HL-60/S4 (cell line): ENCODE results near the gene BCO2.
"Not testable (repeated sequence)": the region's sequence is repeated elsewhere in the genome, so short reads cannot be mapped to it uniquely, and the experiment has no call there.

Experiments used
- in situ Hi-C: fragments of 300-500 bp; cut with MboI; formaldehyde crosslinking; loops from 2 replicates; pipeline ENCODE4 v1.14.3; 2022; ENCODE audit warnings: low sequenced_read_pairs

The BCO2 gene, protein sequence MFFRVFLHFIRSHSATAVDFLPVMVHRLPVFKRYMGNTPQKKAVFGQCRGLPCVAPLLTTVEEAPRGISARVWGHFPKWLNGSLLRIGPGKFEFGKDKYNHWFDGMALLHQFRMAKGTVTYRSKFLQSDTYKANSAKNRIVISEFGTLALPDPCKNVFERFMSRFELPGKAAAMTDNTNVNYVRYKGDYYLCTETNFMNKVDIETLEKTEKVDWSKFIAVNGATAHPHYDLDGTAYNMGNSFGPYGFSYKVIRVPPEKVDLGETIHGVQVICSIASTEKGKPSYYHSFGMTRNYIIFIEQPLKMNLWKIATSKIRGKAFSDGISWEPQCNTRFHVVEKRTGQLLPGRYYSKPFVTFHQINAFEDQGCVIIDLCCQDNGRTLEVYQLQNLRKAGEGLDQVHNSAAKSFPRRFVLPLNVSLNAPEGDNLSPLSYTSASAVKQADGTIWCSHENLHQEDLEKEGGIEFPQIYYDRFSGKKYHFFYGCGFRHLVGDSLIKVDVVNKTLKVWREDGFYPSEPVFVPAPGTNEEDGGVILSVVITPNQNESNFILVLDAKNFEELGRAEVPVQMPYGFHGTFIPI

DNA sequence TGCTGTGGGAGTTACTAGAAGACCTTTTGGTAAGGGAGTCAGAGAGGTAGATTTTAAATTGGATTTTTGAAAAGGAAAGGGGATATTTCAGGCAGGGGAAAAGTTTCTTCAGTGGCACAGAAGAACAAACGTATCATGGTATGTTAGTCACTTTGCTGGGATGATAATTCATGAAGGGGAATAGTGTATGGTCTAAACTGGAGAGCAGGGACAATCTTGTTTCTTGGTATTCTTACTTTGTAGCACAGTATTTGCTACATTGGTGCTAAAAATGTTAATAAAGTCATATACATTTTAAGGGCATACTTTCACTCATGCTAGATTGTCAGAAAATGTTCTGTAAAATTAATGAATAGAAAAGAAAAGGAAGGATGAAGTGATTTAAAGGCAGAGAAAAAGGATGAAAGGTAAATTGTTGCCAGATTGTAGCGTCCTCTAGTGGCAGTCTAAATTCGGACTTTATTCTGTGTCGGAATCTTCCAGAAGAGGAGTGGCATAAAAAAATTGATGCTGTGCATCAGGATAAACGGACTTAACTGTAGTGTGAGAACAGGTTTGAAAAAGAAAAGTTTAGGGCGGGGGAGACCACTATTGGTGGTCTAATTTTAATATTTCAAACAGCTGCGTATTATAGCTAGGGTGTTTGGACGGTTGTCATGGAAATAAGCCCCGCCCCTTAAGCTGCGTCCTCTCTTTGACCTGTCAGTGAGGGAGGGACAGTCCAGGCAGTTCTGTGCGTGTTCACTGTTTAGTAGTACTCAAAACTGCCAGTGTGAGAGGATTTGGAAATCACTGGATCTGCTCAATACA is at the start of gene BCO2:
Gene BCO2 (plus strand): TSS at position 724 of the 810 bp plus-strand sequence. CDS start 90 bp downstream, outside the sequence.
- in situ Hi-C loops: no loop called here

DNA sequence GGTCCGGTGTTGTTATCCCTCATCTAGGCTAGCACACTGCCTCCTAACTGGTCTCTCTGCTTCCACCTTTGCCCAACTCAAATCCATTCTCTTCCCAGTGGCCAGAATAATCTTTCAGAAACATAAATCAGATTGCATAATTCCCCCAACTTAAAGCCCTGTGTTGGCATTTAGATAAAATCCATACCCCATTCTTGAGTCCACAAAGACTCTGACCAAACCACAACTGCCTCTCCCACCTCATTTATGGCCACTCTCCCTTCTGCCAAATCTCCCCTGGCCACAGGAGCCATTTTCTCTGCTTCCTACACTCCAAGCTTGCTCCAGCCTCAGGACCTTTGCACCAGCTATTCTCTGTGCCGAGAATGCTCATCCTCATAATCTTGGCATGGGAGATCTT is 48.3 kb upstream of the BCO2 start:
- in situ Hi-C loops: no loop called here

DNA sequence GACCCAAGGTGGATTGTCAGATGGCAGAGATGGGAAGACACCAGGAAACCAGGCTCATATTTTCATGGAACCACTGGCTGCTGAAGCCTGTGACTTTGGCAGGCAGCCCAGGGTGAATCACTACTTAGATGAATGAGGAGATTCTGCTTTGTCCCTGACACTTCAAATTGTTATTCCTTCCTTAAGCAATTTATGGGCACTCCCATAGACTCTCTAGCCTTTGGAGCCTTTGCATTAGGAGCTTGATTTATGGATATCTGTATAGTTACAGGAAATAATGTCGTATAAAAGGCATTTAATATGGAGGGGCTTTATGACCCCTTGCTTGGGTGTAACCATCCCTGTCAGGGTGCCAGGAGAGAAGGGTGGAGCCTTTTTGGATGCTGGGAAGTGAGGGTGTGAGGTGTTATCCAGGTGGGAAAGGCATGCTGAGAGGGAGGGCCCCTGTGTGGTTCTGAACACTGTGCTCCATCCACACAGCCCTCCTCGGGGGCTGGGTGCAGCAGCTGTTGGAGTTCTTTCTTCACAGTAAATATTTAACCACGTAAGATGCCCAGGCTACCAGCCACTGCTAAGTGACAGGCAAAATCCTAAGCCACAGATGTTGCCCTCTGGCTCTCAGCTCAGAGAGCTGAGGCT is 46.7 kb upstream of the BCO2 start:
- in situ Hi-C loops: no loop called here

DNA sequence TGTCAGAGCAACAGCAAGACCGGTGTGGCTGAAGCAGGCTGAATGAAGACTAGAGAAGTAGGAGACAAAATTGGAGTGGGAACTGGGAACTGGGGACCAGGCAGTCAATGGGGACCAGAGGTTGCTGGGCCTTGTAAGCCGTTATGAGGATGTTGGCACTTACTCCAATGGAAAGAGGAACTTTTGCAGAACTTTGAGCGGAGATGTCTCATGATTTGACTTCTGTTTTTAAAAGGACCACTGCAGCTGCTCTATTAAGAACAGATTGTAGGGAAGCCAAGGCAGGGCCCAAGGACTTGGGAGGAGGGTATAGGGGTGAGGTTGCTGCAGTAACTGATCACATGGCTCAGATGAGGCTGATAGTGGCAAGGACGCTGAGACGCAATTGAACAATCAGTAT is 45.7 kb upstream of the BCO2 start:
- in situ Hi-C loops: no loop called here

DNA sequence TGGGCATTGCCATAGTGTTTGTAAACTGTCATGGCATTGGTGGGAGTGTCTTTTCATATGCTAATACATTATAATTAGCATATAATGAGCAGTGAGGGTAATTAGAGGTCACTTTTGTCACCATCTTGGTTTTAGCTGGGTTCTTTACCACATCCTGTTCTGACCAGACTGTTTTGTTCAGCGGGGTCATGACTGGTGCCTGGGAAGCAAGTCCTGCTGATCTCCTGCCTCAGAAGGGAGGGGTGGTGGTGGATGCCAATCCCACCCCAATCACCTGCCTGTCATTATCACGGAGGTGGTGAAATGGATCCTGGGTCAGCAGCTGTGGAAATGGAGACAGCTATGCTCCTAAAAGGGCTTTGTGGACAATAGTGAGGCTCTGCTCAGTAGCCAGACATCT is 42.6 kb upstream of the BCO2 start:
- in situ Hi-C loops: no loop called here

DNA sequence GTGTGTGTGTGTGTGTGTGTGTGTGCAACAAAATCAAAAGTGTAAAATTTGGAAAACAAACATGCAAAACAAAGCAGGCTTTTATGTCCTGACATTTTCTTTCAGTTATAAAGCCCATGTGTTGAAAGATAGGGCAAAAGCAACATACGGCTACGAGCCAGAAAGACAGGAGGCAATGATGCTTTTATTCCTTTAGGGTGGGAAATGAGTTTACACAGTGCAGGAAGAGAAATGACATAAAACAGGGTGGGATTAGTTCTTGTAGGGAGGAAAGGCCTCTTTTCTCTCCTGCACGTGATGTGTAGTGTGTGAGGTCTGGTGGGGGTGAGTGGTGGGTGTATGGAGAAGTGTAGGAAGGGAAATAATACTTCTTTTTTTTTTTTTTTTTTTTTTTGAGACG is 40.8 kb upstream of the BCO2 start:
- in situ Hi-C loops: no loop called here

DNA sequence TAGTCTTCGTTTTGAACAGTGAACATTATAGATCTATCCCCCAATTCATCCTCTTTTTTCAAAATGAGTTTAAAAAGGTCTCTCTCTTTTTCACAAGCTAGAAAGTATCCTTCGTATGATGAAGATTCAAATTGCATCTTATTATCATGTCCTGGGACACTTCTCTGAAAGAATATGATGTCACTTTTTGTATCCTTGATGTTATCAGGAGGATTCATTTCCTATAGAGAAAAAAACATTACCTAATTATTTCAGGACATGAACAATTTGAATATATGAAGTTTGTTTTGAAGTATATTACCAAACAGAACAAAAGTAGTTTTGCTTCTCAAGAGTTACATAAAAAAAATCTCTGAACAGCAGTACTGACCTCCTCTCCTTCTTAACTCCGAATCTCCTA is 31.7 kb upstream of the BCO2 start:
- in situ Hi-C loops: no loop called here

DNA sequence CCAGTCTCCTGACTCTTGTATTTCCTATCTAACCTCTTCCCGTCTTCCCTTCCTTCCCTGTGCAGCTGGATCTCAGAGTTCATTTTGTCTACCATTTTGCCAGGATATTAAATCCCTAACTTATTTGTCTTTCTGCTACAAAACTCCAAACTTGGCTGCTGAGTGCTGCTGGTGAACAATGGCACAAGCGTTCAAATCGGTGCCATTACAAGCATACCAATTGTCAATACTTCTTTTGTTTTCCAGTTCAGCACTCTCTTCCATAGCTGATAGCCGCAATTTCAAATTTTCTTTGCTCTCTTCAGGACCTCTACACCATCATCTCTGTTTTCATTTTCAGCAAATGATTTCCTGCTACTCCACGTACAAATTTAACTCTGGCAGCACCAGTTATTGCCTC is 24.8 kb upstream of the BCO2 start:
- in situ Hi-C loops: no loop called here

DNA sequence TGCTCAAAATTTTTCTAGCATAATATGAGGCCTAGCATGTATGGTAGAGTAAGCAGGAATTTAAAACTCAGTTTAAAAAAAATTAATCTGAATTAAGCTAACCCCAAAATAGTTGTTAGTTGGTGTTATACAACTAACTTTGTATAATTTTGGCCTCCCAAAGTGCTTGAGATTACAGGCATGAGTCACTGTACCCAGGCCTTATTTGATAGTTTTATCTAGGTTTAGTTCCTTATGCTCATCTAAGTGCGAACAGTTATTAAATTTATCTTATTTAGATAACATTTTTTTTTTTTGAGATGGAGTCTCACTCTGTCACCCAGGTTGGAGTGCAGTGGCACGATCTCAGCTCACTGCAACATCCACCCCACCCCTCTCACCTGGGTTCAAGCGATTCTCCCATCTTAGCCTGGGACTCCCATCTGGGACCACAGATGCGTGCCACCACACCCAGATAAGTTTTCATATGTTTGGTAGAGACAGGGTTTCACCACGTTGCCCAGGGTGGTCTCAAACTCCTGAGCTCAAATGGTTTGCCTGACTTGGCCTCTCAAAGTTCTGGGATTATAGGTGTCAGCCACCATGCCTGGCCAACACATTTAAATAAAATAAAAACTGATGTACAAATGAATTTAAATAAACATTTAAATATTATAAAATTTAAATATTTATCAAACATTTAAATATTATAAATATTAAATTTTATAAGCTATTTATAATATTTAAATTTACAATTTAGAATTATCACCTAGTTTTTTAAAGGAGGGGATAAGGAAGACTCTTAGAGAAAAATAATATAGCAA is 19.0 kb upstream of the BCO2 start:
- in situ Hi-C loops: no loop called here

DNA sequence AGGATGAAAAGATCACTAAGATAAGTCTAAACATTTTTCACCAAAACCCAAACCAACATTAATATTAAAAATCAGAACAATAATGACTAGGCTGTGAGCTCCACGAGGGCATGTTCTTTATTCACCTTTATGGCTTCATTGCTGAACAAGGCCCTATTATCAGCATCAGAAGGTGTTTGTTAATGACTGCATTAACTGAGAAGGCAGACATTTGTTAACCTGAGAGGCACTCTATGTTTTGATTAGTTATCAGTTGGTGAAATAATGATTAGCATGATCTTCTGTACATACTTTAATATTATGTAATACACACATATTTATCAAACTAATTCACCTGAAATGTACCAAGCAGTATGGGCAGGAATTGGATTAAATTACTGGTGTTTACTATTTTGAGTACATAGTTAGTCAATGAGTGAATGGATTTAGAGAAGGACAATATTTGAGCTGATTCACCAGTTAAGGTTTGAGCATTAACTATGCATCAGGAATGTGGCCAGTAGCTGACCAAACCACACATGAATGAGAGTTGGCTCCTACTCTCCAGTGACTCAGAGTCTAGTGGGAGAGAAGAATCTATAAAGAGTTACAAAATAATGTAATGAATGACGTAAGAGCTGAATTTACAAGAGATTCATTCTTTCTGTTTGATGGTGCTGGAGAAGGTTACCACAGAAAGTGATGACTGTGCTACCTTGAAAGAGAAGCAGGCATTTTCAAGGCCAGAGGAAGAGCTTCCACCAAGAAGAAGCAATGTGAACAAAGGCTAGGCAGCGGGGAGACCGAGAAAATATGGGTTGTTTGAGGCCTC is 18.2 kb upstream of the BCO2 start:
- in situ Hi-C loops: no loop called here

DNA sequence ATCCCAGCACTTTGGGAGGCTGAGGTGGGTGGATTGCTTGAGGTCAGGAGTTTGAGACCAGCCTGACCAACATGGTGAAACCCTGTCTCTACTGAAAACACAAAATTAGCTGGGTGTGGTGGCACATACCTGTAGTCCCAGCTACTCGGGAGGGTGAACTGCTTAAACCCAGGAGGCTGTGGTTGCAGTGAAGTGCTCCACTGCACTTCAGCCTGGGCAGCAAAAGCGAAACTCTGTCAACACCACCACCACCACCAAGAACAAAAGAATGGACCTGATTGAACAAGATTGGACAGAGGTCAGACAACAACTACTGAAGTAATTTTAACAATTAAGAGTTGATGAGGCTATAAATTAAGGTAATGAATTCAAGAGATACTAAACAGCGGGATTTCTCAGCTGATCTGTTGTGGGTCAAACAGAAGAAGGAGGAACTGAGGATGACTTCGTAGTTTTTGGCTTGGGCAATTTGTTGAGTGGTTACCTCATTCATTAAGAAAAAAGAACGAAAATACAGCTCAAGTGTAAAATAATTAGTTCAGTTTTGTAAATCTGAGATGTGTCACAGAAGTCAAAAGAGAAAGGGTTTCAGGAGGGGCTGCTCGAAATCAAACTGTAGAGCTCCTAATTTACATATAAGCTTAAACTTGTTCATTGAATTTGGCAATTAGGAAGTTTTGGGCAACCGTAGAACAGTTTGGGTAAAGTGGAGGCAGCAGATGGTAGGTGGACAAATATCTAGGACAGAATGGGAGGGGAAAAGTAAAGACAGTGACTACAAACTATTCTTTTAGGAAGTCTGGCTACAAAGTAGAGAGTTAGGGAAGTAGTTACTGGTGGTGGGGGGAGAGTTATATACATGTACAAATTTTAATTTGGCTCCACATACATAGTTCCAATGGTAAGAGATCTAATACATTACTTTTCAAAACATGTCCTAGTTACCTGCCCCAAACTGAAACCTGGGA is 15.9 kb upstream of the BCO2 start:
- in situ Hi-C loops: no loop called here

DNA sequence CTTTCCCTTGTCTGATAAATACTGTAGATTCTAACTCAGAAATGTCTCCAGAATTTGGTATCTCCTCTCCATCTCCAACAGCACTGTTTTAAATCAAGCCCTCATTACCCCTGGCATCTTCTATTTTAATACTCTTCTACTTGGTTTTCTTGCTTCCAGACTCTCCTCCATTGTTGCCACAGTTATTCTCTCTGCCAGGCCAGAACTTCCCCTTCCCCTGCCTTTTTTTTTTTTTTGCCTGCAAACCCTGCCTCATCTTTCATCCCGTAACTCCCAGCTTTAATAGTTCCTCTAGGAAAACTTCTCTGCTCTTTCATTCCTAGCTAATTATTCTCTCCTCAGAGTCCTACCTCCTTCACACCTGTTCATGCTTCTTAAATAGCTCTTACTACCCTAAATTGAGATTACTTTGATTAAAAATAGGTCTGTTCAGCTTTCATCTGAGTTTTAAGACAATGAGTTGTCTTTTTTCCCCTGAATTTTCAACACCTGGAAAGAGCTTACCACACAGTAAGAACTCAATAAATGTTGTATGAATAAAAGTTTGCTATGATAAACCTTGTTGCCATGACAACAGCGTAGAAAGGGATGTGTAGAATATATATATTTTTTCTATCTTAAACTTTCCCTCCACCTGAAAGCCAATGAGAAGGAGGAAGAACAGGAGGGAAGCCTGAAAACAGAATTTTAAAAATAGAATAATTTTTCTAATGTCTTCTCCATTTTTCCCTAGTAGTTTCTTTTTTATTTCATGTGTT is 15.0 kb upstream of the BCO2 start:
- in situ Hi-C loops: no loop called here

DNA sequence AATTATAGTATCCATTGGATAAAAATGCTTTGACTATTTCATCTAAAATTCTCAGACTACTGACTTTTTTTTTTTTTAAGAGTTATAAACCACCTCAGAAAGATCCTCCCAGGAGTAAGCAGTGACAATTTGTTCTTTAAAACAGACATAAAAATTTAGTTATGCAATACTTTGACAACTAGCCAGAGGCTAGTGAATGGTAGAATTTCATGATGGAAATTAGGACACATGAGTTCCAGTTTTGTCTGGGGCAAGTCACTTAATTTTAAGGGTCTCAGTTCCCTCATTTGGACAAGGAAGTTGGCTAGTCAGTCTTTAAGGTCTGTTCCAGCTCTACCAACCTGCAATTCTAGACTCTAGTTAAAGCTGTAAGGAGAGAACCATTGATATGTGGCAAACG is 14.3 kb upstream of the BCO2 start:
- in situ Hi-C loops: no loop called here

DNA sequence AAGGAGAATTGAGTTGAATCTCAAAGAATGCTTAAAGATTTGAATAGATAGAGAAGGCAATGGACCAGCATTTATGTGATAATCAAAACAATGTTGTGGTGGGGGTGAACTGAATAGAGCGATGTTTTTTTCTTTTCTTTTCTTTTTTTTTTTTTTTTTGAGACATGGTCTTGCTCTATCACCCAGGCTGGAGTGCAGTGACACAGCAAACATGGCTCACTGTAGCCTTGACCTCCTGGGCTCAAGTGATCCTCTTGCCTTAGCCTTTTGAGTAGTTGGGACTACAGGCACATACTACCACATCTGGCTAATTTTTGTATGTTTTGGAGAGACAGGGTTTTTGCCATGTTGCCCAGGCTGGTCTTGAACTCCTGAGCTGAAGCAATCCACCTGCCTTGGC is 13.1 kb upstream of the BCO2 start:
- in situ Hi-C loops: not testable (repeated sequence)

DNA sequence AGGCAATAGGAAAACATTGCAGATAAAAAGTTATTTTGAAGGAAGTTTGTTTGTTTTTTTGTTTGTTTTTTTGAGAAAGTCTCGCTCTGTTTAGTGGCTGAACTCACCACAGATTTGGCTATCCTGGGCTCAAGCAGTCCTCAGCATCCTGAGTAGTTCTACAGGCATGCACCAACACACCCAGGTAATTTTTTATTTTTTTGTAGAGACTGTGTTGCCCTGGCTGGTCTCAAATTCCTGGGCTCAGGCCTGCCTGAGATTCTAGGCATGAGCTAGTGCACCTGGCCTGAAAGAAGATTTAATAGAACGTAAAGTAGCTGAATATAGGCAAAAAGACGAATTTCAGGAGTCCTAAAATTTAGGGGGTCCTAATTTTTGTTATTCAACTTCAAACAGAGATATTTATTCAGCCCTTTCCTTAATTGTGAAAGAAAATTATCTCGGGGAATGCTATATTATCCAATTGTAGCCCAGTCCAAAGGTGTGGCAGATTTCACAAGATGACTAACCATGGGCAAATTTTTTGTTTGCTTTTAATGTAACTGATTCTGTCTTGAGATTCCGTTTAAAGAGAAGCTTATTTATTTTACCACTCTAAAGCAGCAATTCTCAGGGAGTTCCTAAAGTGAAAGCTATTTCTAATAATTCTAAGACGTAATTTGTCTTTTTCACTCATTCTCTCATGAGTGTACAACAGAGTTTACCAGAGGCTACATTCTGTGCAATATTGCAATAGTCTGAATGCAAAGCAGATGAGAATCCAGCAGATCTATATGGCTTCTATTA is 12.4 kb upstream of the BCO2 start:
- in situ Hi-C loops: no loop called here

DNA sequence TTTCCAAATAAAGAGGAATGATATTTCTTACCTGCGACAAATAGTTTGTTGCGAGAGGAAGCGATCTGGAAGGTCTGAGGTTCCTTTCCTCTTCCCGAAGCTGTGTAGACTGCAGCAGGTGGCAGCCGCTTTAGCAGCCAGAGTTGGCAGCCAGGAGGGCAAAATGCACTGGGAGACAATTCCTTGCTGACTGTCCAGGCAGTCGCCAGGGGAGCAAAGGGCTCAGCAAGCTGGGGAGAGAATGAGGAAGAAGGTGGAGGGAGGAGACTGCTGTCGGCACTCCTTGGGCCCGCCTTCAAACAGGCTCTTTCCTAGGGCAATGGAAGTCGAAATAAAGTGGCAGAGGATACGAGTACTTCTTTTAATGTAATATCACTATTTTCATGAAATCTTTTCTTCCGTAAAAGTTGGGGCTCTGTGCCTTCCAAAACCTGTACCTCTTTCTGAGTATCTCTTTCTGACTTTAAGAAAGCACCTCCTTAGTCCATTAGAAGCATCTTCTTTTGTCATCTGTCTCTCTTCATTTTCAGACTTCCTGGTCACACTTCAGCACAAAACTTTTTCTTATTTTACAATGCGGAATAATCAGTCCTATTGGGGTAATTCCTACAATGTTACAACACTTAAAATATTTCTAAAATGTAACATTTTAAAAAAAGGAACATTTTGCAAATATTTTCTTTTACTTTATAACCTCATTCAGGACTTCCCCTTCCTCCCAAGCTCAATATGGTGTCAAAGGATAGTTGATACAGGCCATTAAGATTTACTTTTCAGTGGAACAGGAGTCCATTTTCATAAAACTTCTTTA is 11.2 kb upstream of the BCO2 start, which contains the start of gene IL18:
Gene IL18 (minus strand): TSS at position 220 of the 811 bp plus-strand sequence. CDS start 9,041 bp downstream, outside the sequence.
- in situ Hi-C loops: no loop called here
